HL-60 (cell line): ENCODE data around the gene SPATA32.

ENCODE experiments used
- GABPA ChIP-seq: IDR thresholded peaks from 2 replicates; pipeline ENCODE4 v1.6.1; 2012; ENCODE audit warnings: low read depth
- POLR2AphosphoS5 ChIP-seq: IDR thresholded peaks from 2 replicates; pipeline ENCODE4 v1.6.1; 2012; ENCODE audit warnings: low read depth
- SPI1 ChIP-seq: IDR thresholded peaks from 2 replicates; pipeline ENCODE4 v1.6.1; 2012; ENCODE audit warnings: low read depth, mild to moderate bottlenecking, borderline replicate concordance
- TF ChIP-seq, protein P1 (sequence below): IDR thresholded peaks from one replicate; pipeline ENCODE4 v1.5.1; 2011; ENCODE audit warnings: low read length, control low read depth, inconsistent platforms; ENCODE audit not compliant: insufficient read depth
- TF ChIP-seq, protein P2 (sequence below): IDR thresholded peaks from 2 replicates; pipeline ENCODE4 v1.6.1; 2012; ENCODE audit warnings: low read depth; ENCODE audit not compliant: insufficient replicate concordance

GRCh38 chr17:45227926-45228762 lies 33.8 kb downstream of the SPATA32 start:
- TF ChIP-seq, protein P1, sequence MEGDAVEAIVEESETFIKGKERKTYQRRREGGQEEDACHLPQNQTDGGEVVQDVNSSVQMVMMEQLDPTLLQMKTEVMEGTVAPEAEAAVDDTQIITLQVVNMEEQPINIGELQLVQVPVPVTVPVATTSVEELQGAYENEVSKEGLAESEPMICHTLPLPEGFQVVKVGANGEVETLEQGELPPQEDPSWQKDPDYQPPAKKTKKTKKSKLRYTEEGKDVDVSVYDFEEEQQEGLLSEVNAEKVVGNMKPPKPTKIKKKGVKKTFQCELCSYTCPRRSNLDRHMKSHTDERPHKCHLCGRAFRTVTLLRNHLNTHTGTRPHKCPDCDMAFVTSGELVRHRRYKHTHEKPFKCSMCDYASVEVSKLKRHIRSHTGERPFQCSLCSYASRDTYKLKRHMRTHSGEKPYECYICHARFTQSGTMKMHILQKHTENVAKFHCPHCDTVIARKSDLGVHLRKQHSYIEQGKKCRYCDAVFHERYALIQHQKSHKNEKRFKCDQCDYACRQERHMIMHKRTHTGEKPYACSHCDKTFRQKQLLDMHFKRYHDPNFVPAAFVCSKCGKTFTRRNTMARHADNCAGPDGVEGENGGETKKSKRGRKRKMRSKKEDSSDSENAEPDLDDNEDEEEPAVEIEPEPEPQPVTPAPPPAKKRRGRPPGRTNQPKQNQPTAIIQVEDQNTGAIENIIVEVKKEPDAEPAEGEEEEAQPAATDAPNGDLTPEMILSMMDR = no peak
- TF ChIP-seq GABPA (no peak), POLR2AphosphoS5 (no peak), SPI1 (no peak)
- TF ChIP-seq, protein P2, sequence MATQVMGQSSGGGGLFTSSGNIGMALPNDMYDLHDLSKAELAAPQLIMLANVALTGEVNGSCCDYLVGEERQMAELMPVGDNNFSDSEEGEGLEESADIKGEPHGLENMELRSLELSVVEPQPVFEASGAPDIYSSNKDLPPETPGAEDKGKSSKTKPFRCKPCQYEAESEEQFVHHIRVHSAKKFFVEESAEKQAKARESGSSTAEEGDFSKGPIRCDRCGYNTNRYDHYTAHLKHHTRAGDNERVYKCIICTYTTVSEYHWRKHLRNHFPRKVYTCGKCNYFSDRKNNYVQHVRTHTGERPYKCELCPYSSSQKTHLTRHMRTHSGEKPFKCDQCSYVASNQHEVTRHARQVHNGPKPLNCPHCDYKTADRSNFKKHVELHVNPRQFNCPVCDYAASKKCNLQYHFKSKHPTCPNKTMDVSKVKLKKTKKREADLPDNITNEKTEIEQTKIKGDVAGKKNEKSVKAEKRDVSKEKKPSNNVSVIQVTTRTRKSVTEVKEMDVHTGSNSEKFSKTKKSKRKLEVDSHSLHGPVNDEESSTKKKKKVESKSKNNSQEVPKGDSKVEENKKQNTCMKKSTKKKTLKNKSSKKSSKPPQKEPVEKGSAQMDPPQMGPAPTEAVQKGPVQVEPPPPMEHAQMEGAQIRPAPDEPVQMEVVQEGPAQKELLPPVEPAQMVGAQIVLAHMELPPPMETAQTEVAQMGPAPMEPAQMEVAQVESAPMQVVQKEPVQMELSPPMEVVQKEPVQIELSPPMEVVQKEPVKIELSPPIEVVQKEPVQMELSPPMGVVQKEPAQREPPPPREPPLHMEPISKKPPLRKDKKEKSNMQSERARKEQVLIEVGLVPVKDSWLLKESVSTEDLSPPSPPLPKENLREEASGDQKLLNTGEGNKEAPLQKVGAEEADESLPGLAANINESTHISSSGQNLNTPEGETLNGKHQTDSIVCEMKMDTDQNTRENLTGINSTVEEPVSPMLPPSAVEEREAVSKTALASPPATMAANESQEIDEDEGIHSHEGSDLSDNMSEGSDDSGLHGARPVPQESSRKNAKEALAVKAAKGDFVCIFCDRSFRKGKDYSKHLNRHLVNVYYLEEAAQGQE = no peak
